DND-41 (cell line): Measurements from ENCODE around the gene LRRC14B.

Experiments used
- ATAC-seq: fragments of 200-7000 bp; cut with Tn5 transposase; 3 replicates; pipeline ENCODE4 v1.9.1; 2021; ENCODE audit warnings: low read depth; ENCODE audit not compliant: insufficient read depth
- DNase-seq: peaks from one replicate; pipeline ENCODE4 v3.0.0-alpha.2; 2020
- H2AFZ ChIP-seq: 2 replicates; pipeline ENCODE4 v1.6.0; 2012; ENCODE audit warnings: low read depth, low read length
- H3K27ac ChIP-seq: 2 replicates; pipeline ENCODE4 v1.5.1; 2012; ENCODE audit warnings: low read length, inconsistent platforms
- H3K27me3 ChIP-seq: fragments of 200-600 bp; sonication (generic); 2 replicates; pipeline ENCODE4 v1.6.0; 2012; ENCODE audit warnings: low read length, mild to moderate bottlenecking, inconsistent platforms; ENCODE audit not compliant: insufficient read depth, poor library complexity
- H3K36me3 ChIP-seq: 2 replicates; pipeline ENCODE4 v1.5.1; 2012; ENCODE audit warnings: low read length, inconsistent platforms; ENCODE audit not compliant: insufficient read depth
- H3K4me1 ChIP-seq: 2 replicates; pipeline ENCODE4 v1.5.1; 2012; ENCODE audit warnings: mild to moderate bottlenecking, low read length; ENCODE audit not compliant: insufficient read depth
- H3K4me2 ChIP-seq: 2 replicates; pipeline ENCODE4 v1.6.0; 2012; ENCODE audit warnings: mild to moderate bottlenecking, moderate library complexity, low read length, inconsistent platforms; ENCODE audit not compliant: insufficient read depth
- H3K4me3 ChIP-seq, 2 experiments: fragments of 200-600 bp in 1 of 2; shearing (Covaris generic) in 1 of 2; 2 replicates each; pipeline ENCODE4 v1.5.1; 2012 to 2016; ENCODE audit warnings: inconsistent platforms in 2 of 2, low read length in 2 of 2, mild to moderate bottlenecking in 2 of 2, low read depth in 1 of 2, moderate library complexity in 1 of 2
- H3K79me2 ChIP-seq: 2 replicates; pipeline ENCODE4 v1.6.0; 2012; ENCODE audit warnings: low read length, inconsistent platforms; ENCODE audit not compliant: insufficient read depth
- H3K9ac ChIP-seq: 2 replicates; pipeline ENCODE4 v1.6.0; 2012; ENCODE audit warnings: low read depth, mild to moderate bottlenecking, inconsistent platforms, low read length, moderate library complexity
- H3K9me3 ChIP-seq: 2 replicates; pipeline ENCODE4 v1.5.1; 2012; ENCODE audit warnings: low read length, moderate library complexity, mild to moderate bottlenecking, inconsistent platforms; ENCODE audit not compliant: insufficient read depth, severe bottlenecking
- H4K20me1 ChIP-seq: 2 replicates; pipeline ENCODE4 v1.6.0; 2012; ENCODE audit warnings: low read length; ENCODE audit not compliant: insufficient read depth
- CTCF ChIP-seq: IDR thresholded peaks from 2 replicates; pipeline ENCODE4 v1.5.1; 2012; ENCODE audit warnings: borderline replicate concordance, low read length, moderate library complexity, mild to moderate bottlenecking; ENCODE audit not compliant: poor library complexity, severe bottlenecking; ENCODE audit errors: extremely low read depth
- EZH2 ChIP-seq: IDR thresholded peaks from 3 replicates; pipeline ENCODE4 v1.6.1; 2012; ENCODE audit warnings: borderline replicate concordance, low read depth, mild to moderate bottlenecking, moderate library complexity, low read length, inconsistent platforms; ENCODE audit not compliant: severe bottlenecking

Gene LRRC14B

GRCh38 chr5:167982-168660, 23.2 kb upstream of the LRRC14B start:
- no peaks in the 10 kb centered on the region for H3K79me2 ChIP-seq
- DNase-seq (no peak), ATAC-seq (no peak)
- H3K36me3 ChIP-seq, result no peaks in the 10 kb centered on the region
- H3K27me3 ChIP-seq, result no peaks in the 10 kb centered on the region
- H3K4me3 ChIP-seq, result no peak overlapping the region
- no peak overlapping the region for H3K9ac ChIP-seq
- H4K20me1 ChIP-seq, result no peaks in the 10 kb centered on the region
- TF ChIP-seq CTCF, result no peak
- TF ChIP-seq EZH2, result no peak
- H3K4me1 ChIP-seq, result no peaks in the 10 kb centered on the region
- H3K27ac ChIP-seq, result no peak overlapping the region
- no peak overlapping the region for H2AFZ ChIP-seq
- no peaks in the 10 kb centered on the region for H3K9me3 ChIP-seq
- H3K4me2 ChIP-seq, result no peak overlapping the region

- Histone ChIP-seq H3K9me3 (no peaks in the 10 kb centered on the region), H3K4me1 (no peaks in the 10 kb centered on the region), H3K27me3 (no peaks in the 10 kb centered on the region), H3K4me3 (no peak overlapping the region), H3K27ac (no peak overlapping the region), H3K9ac (no peak overlapping the region), H3K4me2 (no peak overlapping the region), H3K79me2 (no peaks in the 10 kb centered on the region), H4K20me1 (0 out of 2 replicates have a peak, but pooled peaks cover 6% of the 10 kb centered on the region), H3K36me3 (no peaks in the 10 kb centered on the region), H2AFZ (no peak overlapping the region)
- no peak for ATAC-seq
- no peak for DNase-seq
- no peak for TF ChIP-seq EZH2
- no peak for TF ChIP-seq CTCF
Observed at GRCh38 chr5:169071-169727, 22.1 kb upstream of the LRRC14B start.

GRCh38 chr5:169728-170094, 21.6 kb upstream of the LRRC14B start:
- Histone ChIP-seq H3K27ac (no peak overlapping the region), H3K9ac (no peak overlapping the region), H2AFZ (no peak overlapping the region), H4K20me1 (0 out of 2 replicates have a peak, but pooled peaks cover 6% of the 10 kb centered on the region), H3K36me3 (no peaks in the 10 kb centered on the region), H3K27me3 (no peaks in the 10 kb centered on the region), H3K79me2 (no peaks in the 10 kb centered on the region), H3K4me3 (no peak overlapping the region), H3K4me1 (no peaks in the 10 kb centered on the region), H3K4me2 (no peak overlapping the region), H3K9me3 (no peaks in the 10 kb centered on the region)
- no peak for TF ChIP-seq EZH2
- TF ChIP-seq CTCF, result no peak
- ATAC-seq, result no peak
- DNase-seq, result no peak
